Peyer's patch (tissue), 4 donors: ENCODE data around the gene PPP4R3A.

Source experiments
- POLR2A ChIP-seq, 2 donors: fragments of 450-650 bp; IDR thresholded peaks; one replicate each; pipeline ENCODE4 v1.5.1; 2017; ENCODE audit warnings: antibody characterized with exemption in 2 of 2, mild to moderate bottlenecking in 2 of 2, moderate library complexity in 2 of 2
- TF ChIP-seq, protein P1 (sequence below), 6 experiments: fragments of 450-650 bp in 4 of 6; fragments of 200-600 bp in 2 of 6; sonication (generic) in 1 of 6; IDR thresholded peaks; one replicate each; pipeline ENCODE4 v1.5.1; 2017 to 2019; ENCODE audit warnings: antibody characterized with exemption in 6 of 6, mild to moderate bottlenecking in 3 of 6, moderate library complexity in 1 of 6

DNA sequence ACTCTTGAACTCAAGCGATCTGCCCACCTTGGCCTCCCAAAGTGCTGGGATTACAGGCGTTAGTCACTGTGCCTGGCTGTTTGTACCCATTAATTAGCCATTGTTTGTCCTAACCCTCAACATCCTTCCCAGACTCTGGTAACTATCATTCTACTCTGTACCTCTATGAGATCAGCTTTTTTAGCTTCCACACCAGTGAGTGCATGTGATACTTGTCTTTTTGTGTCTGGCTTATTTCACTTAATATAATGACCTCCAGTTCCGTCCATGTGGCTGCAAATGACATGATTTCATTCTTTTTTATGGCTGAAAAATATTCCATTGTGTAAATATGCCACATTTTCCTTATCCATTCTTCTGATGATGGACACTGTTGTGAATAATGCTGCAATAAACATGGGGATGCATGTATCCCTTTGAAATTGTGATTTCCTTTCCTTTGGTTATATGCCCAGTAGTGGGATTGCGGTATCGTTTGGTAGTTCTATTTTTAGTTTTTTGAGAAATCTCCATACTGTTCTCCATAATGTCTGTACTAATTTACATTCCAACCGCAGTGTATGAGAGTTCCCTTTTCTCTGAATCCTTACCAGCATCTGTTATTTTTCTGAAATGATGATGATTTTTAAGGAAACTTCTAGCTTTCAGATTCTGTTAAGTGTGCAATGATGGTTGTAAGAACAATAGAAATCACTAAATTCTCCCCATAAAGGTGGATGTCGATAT lies 6.7 kb upstream of the PPP4R3A start:
- TF ChIP-seq, protein P1, sequence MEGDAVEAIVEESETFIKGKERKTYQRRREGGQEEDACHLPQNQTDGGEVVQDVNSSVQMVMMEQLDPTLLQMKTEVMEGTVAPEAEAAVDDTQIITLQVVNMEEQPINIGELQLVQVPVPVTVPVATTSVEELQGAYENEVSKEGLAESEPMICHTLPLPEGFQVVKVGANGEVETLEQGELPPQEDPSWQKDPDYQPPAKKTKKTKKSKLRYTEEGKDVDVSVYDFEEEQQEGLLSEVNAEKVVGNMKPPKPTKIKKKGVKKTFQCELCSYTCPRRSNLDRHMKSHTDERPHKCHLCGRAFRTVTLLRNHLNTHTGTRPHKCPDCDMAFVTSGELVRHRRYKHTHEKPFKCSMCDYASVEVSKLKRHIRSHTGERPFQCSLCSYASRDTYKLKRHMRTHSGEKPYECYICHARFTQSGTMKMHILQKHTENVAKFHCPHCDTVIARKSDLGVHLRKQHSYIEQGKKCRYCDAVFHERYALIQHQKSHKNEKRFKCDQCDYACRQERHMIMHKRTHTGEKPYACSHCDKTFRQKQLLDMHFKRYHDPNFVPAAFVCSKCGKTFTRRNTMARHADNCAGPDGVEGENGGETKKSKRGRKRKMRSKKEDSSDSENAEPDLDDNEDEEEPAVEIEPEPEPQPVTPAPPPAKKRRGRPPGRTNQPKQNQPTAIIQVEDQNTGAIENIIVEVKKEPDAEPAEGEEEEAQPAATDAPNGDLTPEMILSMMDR (IDR thresholded peaks at IDR 0.05): no peak
- TF ChIP-seq POLR2A (IDR thresholded peaks at IDR 0.05): no peak
